ENCODE data around the gene ALG8.

The ALG8 gene

GRCh38 chr11:78145511-78146025 lies 6.1 kb upstream of the ALG8 start:
- Mint-ChIP-seq H3K27me3 (no peaks in the 10 kb centered on the region), H3K36me3 (no peaks in the 10 kb centered on the region), H3K27ac (no peak overlapping the region), H3K4me1 (peaks cover 12% of the 10 kb centered on the region), H3K4me3 (no peak overlapping the region), H3K9me3 (peaks cover 5% of the 10 kb centered on the region)
- DNase-seq (ENCODE audit: low spot score in 2 of 2) (no peak), ATAC-seq (ENCODE audit: low read depth) (no peak)

- DNase-seq (ENCODE audit: low spot score in 2 of 2): no peak
- Mint-ChIP-seq H3K36me3 (peaks cover 3% of the 10 kb centered on the region), H3K4me3 (peak overlapping the region; percentile 39), H3K9me3 (peaks cover 5% of the 10 kb centered on the region), H3K27me3 (no peaks in the 10 kb centered on the region), H3K27ac (no peak overlapping the region), H3K4me1 (peaks cover 24% of the 10 kb centered on the region)
- no peak for ATAC-seq (ENCODE audit: low read depth)
Measured at GRCh38 chr11:78140392-78141077, 1.1 kb upstream of the ALG8 start.

- Mint-ChIP-seq H3K27me3 (no peaks in the 10 kb centered on the region), H3K9me3 (peaks cover 1% of the 10 kb centered on the region), H3K4me1 (peaks cover 23% of the 10 kb centered on the region), H3K27ac (peak overlapping the region; percentile 90), H3K36me3 (peaks cover 6% of the 10 kb centered on the region), H3K4me3 (peak overlapping the region; percentile 93)
- ATAC-seq (ENCODE audit: low read depth): peak; percentile 41
- DNase-seq (ENCODE audit: low spot score in 2 of 2): peak in 1 of 2 donors; percentile 1
Measured at GRCh38 chr11:78138694-78139421, 568 bp downstream of the ALG8 start.

GRCh38 chr11:78138291-78138690 lies 1.1 kb downstream of the ALG8 start:
- no peaks in the 10 kb centered on the region for H3K27me3 Mint-ChIP-seq
- H3K36me3 Mint-ChIP-seq: peaks cover 6% of the 10 kb centered on the region
- no peak for ATAC-seq (ENCODE audit: low read depth)
- no peak for DNase-seq (ENCODE audit: low spot score in 2 of 2)
- peak overlapping the region; percentile 90 for H3K27ac Mint-ChIP-seq
- H3K9me3 Mint-ChIP-seq: no peaks in the 10 kb centered on the region
- peaks cover 20% of the 10 kb centered on the region for H3K4me1 Mint-ChIP-seq
- peak overlapping the region; percentile 93 for H3K4me3 Mint-ChIP-seq

GRCh38 chr11:78132475-78132874 lies 7.0 kb downstream of the ALG8 start:
- H3K27me3 Mint-ChIP-seq: no peaks in the 10 kb centered on the region
- H3K27ac Mint-ChIP-seq: no peak overlapping the region
- peaks cover 13% of the 10 kb centered on the region for H3K4me1 Mint-ChIP-seq
- DNase-seq (ENCODE audit: low spot score in 2 of 2): no peak
- H3K9me3 Mint-ChIP-seq: no peaks in the 10 kb centered on the region
- ATAC-seq (ENCODE audit: low read depth): no peak
- H3K4me3 Mint-ChIP-seq: no peak overlapping the region
- H3K36me3 Mint-ChIP-seq: peaks cover 6% of the 10 kb centered on the region

GRCh38 chr11:78131956-78132355 lies 7.5 kb downstream of the ALG8 start:
- no peaks in the 10 kb centered on the region for H3K9me3 Mint-ChIP-seq
- DNase-seq (ENCODE audit: low spot score in 2 of 2) (no peak), ATAC-seq (ENCODE audit: low read depth) (no peak)
- no peak overlapping the region for H3K4me3 Mint-ChIP-seq
- no peak overlapping the region for H3K27ac Mint-ChIP-seq
- no peaks in the 10 kb centered on the region for H3K27me3 Mint-ChIP-seq
- peaks cover 3% of the 10 kb centered on the region for H3K36me3 Mint-ChIP-seq
- H3K4me1 Mint-ChIP-seq: peaks cover 13% of the 10 kb centered on the region

- Mint-ChIP-seq H3K4me1 (peaks cover 9% of the 10 kb centered on the region), H3K9me3 (no peaks in the 10 kb centered on the region), H3K27ac (no peak overlapping the region), H3K27me3 (no peaks in the 10 kb centered on the region), H3K4me3 (no peak overlapping the region), H3K36me3 (peaks cover 7% of the 10 kb centered on the region)
- no peak for ATAC-seq (ENCODE audit: low read depth)
- DNase-seq (ENCODE audit: low spot score in 2 of 2): no peak
Measured at GRCh38 chr11:78127403-78127802, 12.0 kb downstream of the ALG8 start.

GRCh38 chr11:78112582-78113275 lies 26.7 kb downstream of the ALG8 start:
- Mint-ChIP-seq H3K27ac (peak overlapping the region; percentile 78), H3K36me3 (peaks cover 21% of the 10 kb centered on the region), H3K4me1 (peaks cover 9% of the 10 kb centered on the region), H3K4me3 (no peak overlapping the region), H3K27me3 (no peaks in the 10 kb centered on the region), H3K9me3 (no peaks in the 10 kb centered on the region)
- DNase-seq (ENCODE audit: low spot score in 2 of 2) (no peak), ATAC-seq (ENCODE audit: low read depth) (peak; percentile 22)

GRCh38 chr11:78111298-78111697 lies 28.1 kb downstream of the ALG8 start:
- H3K4me3 Mint-ChIP-seq: no peak overlapping the region
- H3K36me3 Mint-ChIP-seq: peaks cover 24% of the 10 kb centered on the region
- peaks cover 9% of the 10 kb centered on the region for H3K4me1 Mint-ChIP-seq
- no peak for ATAC-seq (ENCODE audit: low read depth)
- H3K27ac Mint-ChIP-seq: no peak overlapping the region
- no peak for DNase-seq (ENCODE audit: low spot score in 2 of 2)
- H3K27me3 Mint-ChIP-seq: no peaks in the 10 kb centered on the region
- no peaks in the 10 kb centered on the region for H3K9me3 Mint-ChIP-seq

- ATAC-seq (ENCODE audit: low read depth) (no peak), DNase-seq (ENCODE audit: low spot score in 2 of 2) (no peak)
- no peak overlapping the region for H3K4me3 Mint-ChIP-seq
- H3K27ac Mint-ChIP-seq: no peak overlapping the region
- H3K4me1 Mint-ChIP-seq: peaks cover 9% of the 10 kb centered on the region
- peaks cover 24% of the 10 kb centered on the region for H3K36me3 Mint-ChIP-seq
- no peaks in the 10 kb centered on the region for H3K9me3 Mint-ChIP-seq
- H3K27me3 Mint-ChIP-seq: no peaks in the 10 kb centered on the region
Measured at GRCh38 chr11:78110830-78111229, 28.6 kb downstream of the ALG8 start.

- peaks cover 9% of the 10 kb centered on the region for H3K4me1 Mint-ChIP-seq
- DNase-seq (ENCODE audit: low spot score in 2 of 2): no peak
- ATAC-seq (ENCODE audit: low read depth): no peak
- no peak overlapping the region for H3K27ac Mint-ChIP-seq
- no peaks in the 10 kb centered on the region for H3K27me3 Mint-ChIP-seq
- H3K4me3 Mint-ChIP-seq: no peak overlapping the region
- peaks cover 24% of the 10 kb centered on the region for H3K36me3 Mint-ChIP-seq
- no peaks in the 10 kb centered on the region for H3K9me3 Mint-ChIP-seq
Measured at GRCh38 chr11:78110351-78110750, 29.1 kb downstream of the ALG8 start.

- Mint-ChIP-seq H3K4me1 (peaks cover 9% of the 10 kb centered on the region), H3K27me3 (no peaks in the 10 kb centered on the region), H3K27ac (no peak overlapping the region), H3K9me3 (no peaks in the 10 kb centered on the region), H3K36me3 (peaks cover 24% of the 10 kb centered on the region), H3K4me3 (no peak overlapping the region)
- no peak for ATAC-seq (ENCODE audit: low read depth)
- DNase-seq (ENCODE audit: low spot score in 2 of 2): no peak
Measured at GRCh38 chr11:78109081-78110015, 30.1 kb downstream of the ALG8 start.

GRCh38 chr11:78100676-78101472 lies 38.6 kb downstream of the ALG8 start:
- ATAC-seq (ENCODE audit: low read depth) (no peak), DNase-seq (ENCODE audit: low spot score in 2 of 2) (no peak)
- Mint-ChIP-seq H3K4me3 (no peak overlapping the region), H3K36me3 (peaks cover 15% of the 10 kb centered on the region), H3K27me3 (no peaks in the 10 kb centered on the region), H3K9me3 (no peaks in the 10 kb centered on the region), H3K27ac (no peak overlapping the region), H3K4me1 (no peaks in the 10 kb centered on the region)

All from memory B cell (primary cell).